Prostate gland (tissue), 2 donors: Measurements from ENCODE around the gene OGN.

Experiments used
- CTCF ChIP-seq, 4 experiments: fragments of 200-600 bp in 2 of 4; fragments of 450-650 bp in 2 of 4; sonication (generic) in 2 of 4; IDR thresholded peaks; 1 replicate in 3 of 4; 2 replicates in 1 of 4; pipeline ENCODE4 v1.5.1; 2016 to 2019; ENCODE audit warnings: antibody characterized with exemption in 4 of 4, mild to moderate bottlenecking in 2 of 4, moderate library complexity in 2 of 4
- POLR2A ChIP-seq: fragments of 450-650 bp; IDR thresholded peaks from one replicate; pipeline ENCODE4 v1.6.1; 2016; ENCODE audit warnings: antibody characterized with exemption, mild to moderate bottlenecking

- TF ChIP-seq CTCF (IDR thresholded peaks at IDR 0.05), result no peak
- TF ChIP-seq POLR2A, result no peak
Measured at GRCh38 chr9:92446536-92446935, 42.2 kb upstream of the OGN start.
